ENCODE results near the gene TMEM30B. TPM values are rescaled to one million over a fixed set of nuclear protein-coding genes. Genes with fewer than 3 reads are reported as not detected.
"Not testable (repeated sequence)": the region's sequence is repeated elsewhere in the genome, so short reads cannot be mapped to it uniquely, and the experiment has no call there.

TMEM30B gene
- total and polyA plus RNA-seq, 9 of the 15 experiments (the other 6 are each of a cell fraction or from before 2014, with no cell fraction given), result 0.04 TPM; not detected in 8

DNA sequence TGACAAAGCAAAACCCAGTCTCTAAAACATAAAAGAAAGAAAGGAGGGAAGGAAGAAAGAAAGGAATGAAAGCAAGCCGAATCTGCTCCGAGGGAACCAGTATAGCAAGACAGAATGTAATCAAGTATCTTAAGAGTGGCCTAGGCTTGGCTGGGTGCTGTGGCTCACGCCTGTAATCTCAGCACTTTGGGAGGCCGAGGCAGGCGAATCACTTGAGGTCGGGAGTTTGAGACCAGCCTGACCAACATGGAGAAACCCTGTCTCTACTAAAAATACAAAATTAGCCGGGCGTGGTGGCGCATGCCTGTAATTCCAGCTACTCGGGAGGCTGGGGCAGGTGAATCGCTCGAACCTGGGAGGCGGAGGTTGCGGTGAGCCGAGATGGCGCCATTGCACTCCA, 39.0 kb upstream of the TMEM30B start:
- H3K4me1 ChIP-seq (replicated peaks in 1 of 2; ENCODE audit: control insufficient read depth in 2 of 2, insufficient read depth in 2 of 2, low read length in 2 of 2), result peaks cover 0 to 19% of the 10 kb centered on the region in 2 experiments; a peak in 3 of 5 replicates
- H3K4me2 ChIP-seq (ENCODE audit: insufficient read depth, low read length); H3K9ac ChIP-seq (ENCODE audit: insufficient read depth in 1 of 2, low read depth in 2 of 2, low read length in 2 of 2); DNase-seq (ENCODE audit: extremely low read depth in 1 of 4, low spot score in 3 of 4); intact Hi-C loops (cut with micrococcal nuclease); CTCF ChIA-PET (ENCODE audit: low intra/inter-chr PET ratio); POLR2A ChIA-PET; H3K9me1 ChIP-seq (ENCODE audit: control insufficient read depth, insufficient read depth, low read length); H3K9me3 ChIP-seq (replicated peaks; ENCODE audit: control insufficient read depth, insufficient read depth, low read depth, low read length); H3K27me3 ChIP-seq (ENCODE audit: control insufficient read depth in 2 of 2, insufficient read depth in 2 of 2, low read length in 2 of 2); H4K20me1 ChIP-seq (replicated peaks; ENCODE audit: control insufficient read depth, insufficient read depth, low read length); in situ Hi-C loops (cut with MboI); H2AFZ ChIP-seq (ENCODE audit: low read depth, low read length); H3K4me3 ChIP-seq; H3K36me3 ChIP-seq (ENCODE audit: control insufficient read depth, insufficient read depth, low read length); H3K27ac ChIP-seq (ENCODE audit: extremely low read depth, low read depth, low read length); H3K79me2 ChIP-seq (ENCODE audit: control insufficient read depth, insufficient read depth, low read length); BruUV-seq (replicated peaks); ATAC-seq; FAIRE-seq: not testable (repeated sequence)
- WGBS (ENCODE audit: insufficient coverage, low coverage, missing lambda C conversion rate), result 74% methylated on average over 4 of the region's 16 CpGs

GRCh38 chr14:61319706-61320105, 38.6 kb upstream of the TMEM30B start:
- no peak overlapping the region for H3K27ac ChIP-seq (ENCODE audit: extremely low read depth, low read depth, low read length)
- in situ Hi-C loops (cut with MboI), result no loop called here
- 54% methylated on average over 3 of the region's 6 CpGs for WGBS (ENCODE audit: insufficient coverage, low coverage, missing lambda C conversion rate)
- FAIRE-seq, result no peak
- ChIA-PET CTCF (ENCODE audit: low intra/inter-chr PET ratio) (no interaction called here), POLR2A (no interaction called here)
- H3K4me1 ChIP-seq (replicated peaks in 1 of 2; ENCODE audit: control insufficient read depth in 2 of 2, insufficient read depth in 2 of 2, low read length in 2 of 2), result peaks cover 0 to 19% of the 10 kb centered on the region in 2 experiments; a peak in 3 of 5 replicates
- H2AFZ ChIP-seq (ENCODE audit: low read depth, low read length), result no peak overlapping the region
- H3K9ac ChIP-seq (ENCODE audit: insufficient read depth in 1 of 2, low read depth in 2 of 2, low read length in 2 of 2), result no peak overlapping the region
- no peak for ATAC-seq
- DNase-seq (ENCODE audit: extremely low read depth in 1 of 4, low spot score in 3 of 4), result no peak
- no peaks in the 10 kb centered on the region for H3K36me3 ChIP-seq (ENCODE audit: control insufficient read depth, insufficient read depth, low read length)
- H3K9me3 ChIP-seq (replicated peaks; ENCODE audit: control insufficient read depth, insufficient read depth, low read depth, low read length), result no peaks in the 10 kb centered on the region
- intact Hi-C loops (cut with micrococcal nuclease), result no loop called here
- no peaks in the 10 kb centered on the region for H4K20me1 ChIP-seq (replicated peaks; ENCODE audit: control insufficient read depth, insufficient read depth, low read length)
- no peak overlapping the region for H3K4me2 ChIP-seq (ENCODE audit: insufficient read depth, low read length)
- H3K27me3 ChIP-seq (ENCODE audit: control insufficient read depth in 2 of 2, insufficient read depth in 2 of 2, low read length in 2 of 2), result no peaks in the 10 kb centered on the region
- H3K79me2 ChIP-seq (ENCODE audit: control insufficient read depth, insufficient read depth, low read length), result no peaks in the 10 kb centered on the region; the same call in 2 of the 3 replicates
- no peaks in the 10 kb centered on the region for H3K9me1 ChIP-seq (ENCODE audit: control insufficient read depth, insufficient read depth, low read length)
- no peak overlapping the region for H3K4me3 ChIP-seq
- BruUV-seq (replicated peaks), result no TSS peak
- TF ChIP-seq ZNF507 (tag; conservative IDR thresholded peaks at IDR 0.05), result no peak
- no peak for TF ChIP-seq BCOR (IDR thresholded peaks at IDR 0.05)
- TF ChIP-seq, protein P1, sequence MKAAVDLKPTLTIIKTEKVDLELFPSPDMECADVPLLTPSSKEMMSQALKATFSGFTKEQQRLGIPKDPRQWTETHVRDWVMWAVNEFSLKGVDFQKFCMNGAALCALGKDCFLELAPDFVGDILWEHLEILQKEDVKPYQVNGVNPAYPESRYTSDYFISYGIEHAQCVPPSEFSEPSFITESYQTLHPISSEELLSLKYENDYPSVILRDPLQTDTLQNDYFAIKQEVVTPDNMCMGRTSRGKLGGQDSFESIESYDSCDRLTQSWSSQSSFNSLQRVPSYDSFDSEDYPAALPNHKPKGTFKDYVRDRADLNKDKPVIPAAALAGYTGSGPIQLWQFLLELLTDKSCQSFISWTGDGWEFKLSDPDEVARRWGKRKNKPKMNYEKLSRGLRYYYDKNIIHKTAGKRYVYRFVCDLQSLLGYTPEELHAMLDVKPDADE (conservative IDR thresholded peaks at IDR 0.05; ENCODE audit: control insufficient read depth, low read depth, low read length), result no peak
- TF ChIP-seq BCLAF1 (IDR thresholded peaks at IDR 0.05; ENCODE audit: borderline replicate concordance in 1 of 2, control insufficient read depth in 1 of 2, low read depth in 2 of 2, low read length in 1 of 2), result no peak
- TF ChIP-seq ARID3A (IDR thresholded peaks at IDR 0.05; ENCODE audit: borderline replicate concordance, low read depth, low read length), result no peak
- TF ChIP-seq ZNF445 (CRISPR knock-in tag; IDR thresholded peaks at IDR 0.05; ENCODE audit: low read depth), result no peak
- TF ChIP-seq STAT5A (IDR thresholded peaks at IDR 0.05; ENCODE audit: borderline replicate concordance, low read length), result no peak
- TF ChIP-seq BACH1 (tag; IDR thresholded peaks at IDR 0.05), result no peak
- no peak for TF ChIP-seq SIX5 (IDR thresholded peaks at IDR 0.05; ENCODE audit: borderline replicate concordance in 1 of 2, insufficient read depth in 1 of 2, low read depth in 1 of 2, low read length in 2 of 2)

Data from K562 (cell line).